A549 (cell line): Measurements from ENCODE around the gene EDN2. TPM values are rescaled to one million over a fixed set of nuclear protein-coding genes. Genes with fewer than 3 reads are reported as not detected.

Source experiments
- ATAC-seq, 2 experiments: fragments of 200-7000 bp in 1 of 2; fragments of >200 bp in 1 of 2; cut with Nextera tagmentation in 1 of 2; cut with Tn5 transposase in 1 of 2; 3 replicates each; pipeline versions ENCODE4 v1.8.0 to v1.9.1; 2018 to 2020; ENCODE audit warnings: mild to moderate bottlenecking in 1 of 2, moderate library complexity in 1 of 2
- CTCF ChIA-PET: fragments of 300-600 bp; sonication (Branson Sonifier 250); formaldehyde crosslinking; extraction: SDS; loops from one replicate; lab custom pipeline; 2021; ENCODE audit warnings: antibody characterized with exemption, inconsistent platforms; lab: Yijun Ruan, JAX
- POLR2A ChIA-PET: fragments of 350-600 bp; formaldehyde crosslinking; extraction: SDS; loops from one replicate; lab custom pipeline; 2021; ENCODE audit warnings: antibody characterized with exemption, inconsistent platforms; lab: Yijun Ruan, JAX
- DNase-seq, 2 experiments: peaks; one replicate each; pipeline versions ENCODE4 v3.0.0 to v3.0.0-alpha.2; 2011 to 2016; ENCODE audit warnings: low read depth in 1 of 2, low spot score in 1 of 2
- FAIRE-seq: peaks from 2 replicates; lab custom pipeline; 2011; peaks lifted over from hg19 to GRCh38; lab: Jason Lieb, UNC
- H3K27ac ChIP-seq, 2 experiments: fragments of >200 bp; sonication (Bioruptor Twin); formaldehyde crosslinking; 3 replicates each; pipeline ENCODE4 v1.5.1; 2016 to 2017
- H3K4me1 ChIP-seq: fragments of >200 bp; sonication (Bioruptor Twin); formaldehyde crosslinking; 3 replicates; pipeline ENCODE4 v1.6.1; 2016
- H3K4me2 ChIP-seq: fragments of >200 bp; sonication (Bioruptor Twin); formaldehyde crosslinking; 3 replicates; pipeline ENCODE4 v1.6.1; 2016
- H3K4me3 ChIP-seq: fragments of >200 bp; sonication (Bioruptor Twin); formaldehyde crosslinking; 3 replicates; pipeline ENCODE4 v1.5.1; 2016
- H3K9me3 ChIP-seq: fragments of >200 bp; sonication (Bioruptor Twin); formaldehyde crosslinking; 3 replicates; pipeline ENCODE4 v1.6.1; 2016
- BHLHE40 ChIP-seq: IDR thresholded peaks from 2 replicates; pipeline ENCODE4 v1.6.1; 2012; ENCODE audit warnings: low read depth, low read length, inconsistent platforms
- CBX2 ChIP-seq: fragments of 200-600 bp; sonication (generic); IDR thresholded peaks from 2 replicates; pipeline ENCODE4 v1.6.1; 2016; ENCODE audit warnings: low read depth, mild to moderate bottlenecking, borderline replicate concordance
- CEBPB ChIP-seq, 2 experiments: fragments of >200 bp in 1 of 2; sonication (Bioruptor Twin) in 1 of 2; formaldehyde crosslinking in 1 of 2; IDR thresholded peaks; 2 replicates each; pipeline ENCODE4 v1.6.1; 2012 to 2016
- CHD2 ChIP-seq: fragments of 150-350 bp; IDR thresholded peaks from 2 replicates; pipeline ENCODE4 v1.6.1; 2014; ENCODE audit warnings: low read length; ENCODE audit not compliant: partially characterized antibody
- CHD4 ChIP-seq: fragments of 200-600 bp; sonication (generic); IDR thresholded peaks from 2 replicates; pipeline ENCODE4 v1.6.1; 2016; ENCODE audit warnings: antibody characterized with exemption, mild to moderate bottlenecking, borderline replicate concordance
- EHMT2 ChIP-seq: fragments of 200-600 bp; sonication (generic); IDR thresholded peaks from 2 replicates; pipeline ENCODE4 v1.6.1; 2016; ENCODE audit warnings: antibody characterized with exemption, low read depth, mild to moderate bottlenecking, moderate library complexity
- ELK1 ChIP-seq: fragments of 150-350 bp; IDR thresholded peaks from 2 replicates; pipeline ENCODE4 v1.6.1; 2014; ENCODE audit warnings: low read depth, mild to moderate bottlenecking, low read length
- ESRRA ChIP-seq: fragments of 150-350 bp; IDR thresholded peaks from 2 replicates; pipeline ENCODE4 v1.6.1; 2014; ENCODE audit warnings: mild to moderate bottlenecking, low read length, borderline replicate concordance
- HEYL ChIP-seq: fragments of 250-450 bp; sonication (Bioruptor Pico); IDR thresholded peaks from 2 replicates; pipeline ENCODE4 v1.8.0; 2021; ENCODE audit warnings: mild to moderate bottlenecking, moderate library complexity
- HOXB13 ChIP-seq: fragments of 250-450 bp; sonication (Bioruptor Pico); IDR thresholded peaks from 2 replicates; pipeline ENCODE4 v1.5.0; 2020; ENCODE audit warnings: low read depth, mild to moderate bottlenecking, moderate library complexity
- HOXB5 ChIP-seq: fragments of 250-450 bp; sonication (Bioruptor Pico); IDR thresholded peaks from 2 replicates; pipeline ENCODE4 v1.5.0; 2020; ENCODE audit warnings: mild to moderate bottlenecking, moderate library complexity
- KDM5A ChIP-seq: fragments of 200-600 bp; sonication (generic); IDR thresholded peaks from 2 replicates; pipeline ENCODE4 v1.6.1; 2016; ENCODE audit warnings: antibody characterized with exemption, mild to moderate bottlenecking
- MAZ ChIP-seq: fragments of 150-350 bp; IDR thresholded peaks from 2 replicates; pipeline ENCODE4 v1.6.1; 2014; ENCODE audit warnings: antibody characterized with exemption, low read depth, low read length, borderline replicate concordance
- MYC ChIP-seq: IDR thresholded peaks from 2 replicates; pipeline ENCODE4 v1.6.1; 2012; ENCODE audit warnings: mild to moderate bottlenecking, inconsistent platforms, low read length, improper control_type of control experiment, borderline replicate concordance
- PHF8 ChIP-seq: fragments of 200-600 bp; sonication (generic); IDR thresholded peaks from 2 replicates; pipeline ENCODE4 v1.6.1; 2016; ENCODE audit warnings: low read depth, mild to moderate bottlenecking, antibody characterized with exemption, moderate library complexity, borderline replicate concordance
- POLR2A ChIP-seq: IDR thresholded peaks from 2 replicates; pipeline ENCODE4 v1.6.1; 2012; ENCODE audit warnings: mild to moderate bottlenecking, low read length
- REST ChIP-seq: fragments of 200-600 bp; sonication (generic); IDR thresholded peaks from 2 replicates; pipeline ENCODE4 v1.6.1; 2016; ENCODE audit warnings: antibody characterized with exemption, mild to moderate bottlenecking, moderate library complexity
- SREBF2 ChIP-seq: fragments of 450-650 bp; IDR thresholded peaks from 2 replicates; pipeline ENCODE4 v1.6.1; 2014; ENCODE audit warnings: mild to moderate bottlenecking, moderate library complexity
- WGBS: methylation state at CpG from one replicate; pipeline ENCODE4 v1.1.6; 2017; ENCODE audit errors: missing lambda C conversion rate; 5-methylcytosine and 5-hydroxymethylcytosine counted together
- polyA plus RNA-seq, 4 experiments: library from polyadenylated mRNA; depleted of rRNA in 3 of 4; stranded (reverse); fragments of >200 nt; fragmentation: RNase III in 1 of 4; extraction: RNeasy Plus Mini Kit Qiagen cat#74134 plus additional on column Dnase treatment in 1 of 4; gene quantifications; 2 replicates in 3 of 4; 3 replicates in 1 of 4; pipeline ENCODE4 v1.2.3, GENCODE V29; 2011 to 2017
- TF ChIP-seq, protein P1 (sequence below): fragments of 250-450 bp; sonication (Bioruptor Pico); IDR thresholded peaks from 2 replicates; pipeline ENCODE4 v1.5.0; 2021; ENCODE audit warnings: mild to moderate bottlenecking, moderate library complexity, borderline replicate concordance
- TF ChIP-seq, protein P2 (sequence below): IDR thresholded peaks from 2 replicates; pipeline ENCODE4 v1.6.1; 2012; ENCODE audit warnings: low read depth, borderline replicate concordance
- TF ChIP-seq, protein P3 (sequence below): IDR thresholded peaks from 2 replicates; pipeline ENCODE4 v1.6.1; 2012

The EDN2 gene
- polyA plus RNA-seq, 2 of the 4 experiments (the other 2 are of a cell fraction) = 1.2 to 3.2 TPM

GRCh38 chr1:41510531-41511238, 26.2 kb upstream of the EDN2 start:
- ChIA-PET CTCF (no interaction called here), POLR2A (no interaction called here)
- Histone ChIP-seq H3K4me3 (no peak overlapping the region), H3K4me1 (peaks cover 3% of the 10 kb centered on the region), H3K4me2 (no peak overlapping the region), H3K27ac (no peak overlapping the region), H3K9me3 (no peaks in the 10 kb centered on the region)
- TF ChIP-seq BHLHE40 (no peak), PHF8 (no peak), SREBF2 (no peak), ESRRA (no peak), KDM5A (no peak), MYC (no peak), HOXB13 (no peak), CHD4 (no peak), HEYL (CRISPR knock-in tag) (no peak), ELK1 (no peak), POLR2A (no peak), HOXB5 (CRISPR knock-in tag) (no peak), MAZ (no peak), EHMT2 (no peak)
- TF ChIP-seq, protein P1, sequence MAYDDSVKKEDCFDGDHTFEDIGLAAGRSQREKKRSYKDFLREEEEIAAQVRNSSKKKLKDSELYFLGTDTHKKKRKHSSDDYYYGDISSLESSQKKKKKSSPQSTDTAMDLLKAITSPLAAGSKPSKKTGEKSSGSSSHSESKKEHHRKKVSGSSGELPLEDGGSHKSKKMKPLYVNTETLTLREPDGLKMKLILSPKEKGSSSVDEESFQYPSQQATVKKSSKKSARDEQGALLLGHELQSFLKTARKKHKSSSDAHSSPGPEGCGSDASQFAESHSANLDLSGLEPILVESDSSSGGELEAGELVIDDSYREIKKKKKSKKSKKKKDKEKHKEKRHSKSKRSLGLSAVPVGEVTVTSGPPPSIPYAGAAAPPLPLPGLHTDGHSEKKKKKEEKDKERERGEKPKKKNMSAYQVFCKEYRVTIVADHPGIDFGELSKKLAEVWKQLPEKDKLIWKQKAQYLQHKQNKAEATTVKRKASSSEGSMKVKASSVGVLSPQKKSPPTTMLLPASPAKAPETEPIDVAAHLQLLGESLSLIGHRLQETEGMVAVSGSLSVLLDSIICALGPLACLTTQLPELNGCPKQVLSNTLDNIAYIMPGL = no peak
- TF ChIP-seq, protein P2, sequence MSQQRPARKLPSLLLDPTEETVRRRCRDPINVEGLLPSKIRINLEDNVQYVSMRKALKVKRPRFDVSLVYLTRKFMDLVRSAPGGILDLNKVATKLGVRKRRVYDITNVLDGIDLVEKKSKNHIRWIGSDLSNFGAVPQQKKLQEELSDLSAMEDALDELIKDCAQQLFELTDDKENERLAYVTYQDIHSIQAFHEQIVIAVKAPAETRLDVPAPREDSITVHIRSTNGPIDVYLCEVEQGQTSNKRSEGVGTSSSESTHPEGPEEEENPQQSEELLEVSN = no peak
- DNase-seq = no peak
- no peak for FAIRE-seq
- 93% methylated on average over 18 of the region's 41 CpGs for WGBS
- no peak for ATAC-seq

GRCh38 chr1:41509270-41509671, 24.8 kb upstream of the EDN2 start:
- no peaks in the 10 kb centered on the region for H3K9me3 ChIP-seq
- ChIA-PET CTCF (no interaction called here), POLR2A (no interaction called here)
- H3K27ac ChIP-seq = no peak overlapping the region
- ATAC-seq = no peak
- H3K4me3 ChIP-seq = no peak overlapping the region
- 80% methylated on average over 8 of the region's 9 CpGs for WGBS
- no peak overlapping the region for H3K4me2 ChIP-seq
- H3K4me1 ChIP-seq = no peaks in the 10 kb centered on the region
- TF ChIP-seq, protein P3, sequence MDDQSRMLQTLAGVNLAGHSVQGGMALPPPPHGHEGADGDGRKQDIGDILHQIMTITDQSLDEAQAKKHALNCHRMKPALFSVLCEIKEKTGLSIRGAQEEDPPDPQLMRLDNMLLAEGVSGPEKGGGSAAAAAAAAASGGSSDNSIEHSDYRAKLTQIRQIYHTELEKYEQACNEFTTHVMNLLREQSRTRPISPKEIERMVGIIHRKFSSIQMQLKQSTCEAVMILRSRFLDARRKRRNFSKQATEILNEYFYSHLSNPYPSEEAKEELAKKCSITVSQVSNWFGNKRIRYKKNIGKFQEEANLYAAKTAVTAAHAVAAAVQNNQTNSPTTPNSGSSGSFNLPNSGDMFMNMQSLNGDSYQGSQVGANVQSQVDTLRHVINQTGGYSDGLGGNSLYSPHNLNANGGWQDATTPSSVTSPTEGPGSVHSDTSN = no peak
- TF ChIP-seq CHD4 = no peak
- no peak for TF ChIP-seq REST
- no peak for TF ChIP-seq POLR2A
- no peak for TF ChIP-seq CBX2
- no peak for TF ChIP-seq CHD2
- no peak for TF ChIP-seq CEBPB (IDR thresholded peaks at IDR 0.05)
- no peak for DNase-seq
- FAIRE-seq = no peak
